ENCODE results near the gene RCBTB1.

DNA sequence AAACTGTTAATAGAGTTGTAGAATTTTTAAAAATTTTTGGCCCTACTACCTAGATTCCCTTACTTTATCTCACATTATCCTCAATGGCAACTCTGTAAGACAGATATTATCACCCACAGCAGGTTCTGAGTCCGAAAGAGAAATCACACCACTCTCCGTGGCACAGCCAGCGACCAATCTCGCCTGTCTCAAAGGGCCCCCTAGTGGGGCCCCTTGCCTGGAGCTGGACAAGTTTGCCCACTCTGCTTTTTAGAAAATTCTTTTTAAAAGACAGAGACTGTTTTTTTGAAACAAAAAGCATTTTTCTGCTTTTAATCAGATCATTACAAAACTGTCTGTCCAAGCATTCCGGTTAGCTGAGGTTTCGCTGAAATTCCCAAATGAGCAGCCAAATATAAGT, 67.9 kb downstream of the RCBTB1 start:
- TF ChIP-seq, protein P1, sequence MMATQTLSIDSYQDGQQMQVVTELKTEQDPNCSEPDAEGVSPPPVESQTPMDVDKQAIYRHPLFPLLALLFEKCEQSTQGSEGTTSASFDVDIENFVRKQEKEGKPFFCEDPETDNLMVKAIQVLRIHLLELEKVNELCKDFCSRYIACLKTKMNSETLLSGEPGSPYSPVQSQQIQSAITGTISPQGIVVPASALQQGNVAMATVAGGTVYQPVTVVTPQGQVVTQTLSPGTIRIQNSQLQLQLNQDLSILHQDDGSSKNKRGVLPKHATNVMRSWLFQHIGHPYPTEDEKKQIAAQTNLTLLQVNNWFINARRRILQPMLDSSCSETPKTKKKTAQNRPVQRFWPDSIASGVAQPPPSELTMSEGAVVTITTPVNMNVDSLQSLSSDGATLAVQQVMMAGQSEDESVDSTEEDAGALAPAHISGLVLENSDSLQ (IDR thresholded peaks at IDR 0.05), result no peak
- TF ChIP-seq HDGF (IDR thresholded peaks at IDR 0.05; ENCODE audit: borderline replicate concordance) (no peak), FOXM1 (IDR thresholded peaks at IDR 0.05; ENCODE audit: borderline replicate concordance) (no peak), FOXA1 (IDR thresholded peaks at IDR 0.05) (no peak), LEF1 (IDR thresholded peaks at IDR 0.05; ENCODE audit: borderline replicate concordance) (no peak), TARDBP (IDR thresholded peaks at IDR 0.05) (no peak), ARNT (IDR thresholded peaks at IDR 0.05) (no peak), NFRKB (IDR thresholded peaks at IDR 0.05) (no peak), SUZ12 (IDR thresholded peaks at IDR 0.05) (no peak), BHLHE40 (IDR thresholded peaks at IDR 0.05; ENCODE audit: borderline replicate concordance) (no peak), CTBP1 (IDR thresholded peaks at IDR 0.05; ENCODE audit: borderline replicate concordance) (no peak), FOXK2 (IDR thresholded peaks at IDR 0.05) (no peak)
